SU-DHL-6 (cell line): Measurements from ENCODE around the gene CHMP5.

Experiments
- CTCF ChIP-seq: fragments of 200-600 bp; sonication (generic); IDR thresholded peaks from one replicate; pipeline ENCODE4 v1.5.1; 2017; ENCODE audit warnings: antibody characterized with exemption, mild to moderate bottlenecking, low read length, moderate library complexity; ENCODE audit not compliant: insufficient read depth, poor library complexity, severe bottlenecking
- EZH2phosphoT487 ChIP-seq: fragments of 200-600 bp; sonication (generic), shearing (Covaris generic); conservative IDR thresholded peaks from 2 replicates; pipeline ENCODE4 v1.6.1; 2018; ENCODE audit warnings: mild to moderate bottlenecking, antibody characterized with exemption, low read length, moderate library complexity, mixed read lengths

DNA sequence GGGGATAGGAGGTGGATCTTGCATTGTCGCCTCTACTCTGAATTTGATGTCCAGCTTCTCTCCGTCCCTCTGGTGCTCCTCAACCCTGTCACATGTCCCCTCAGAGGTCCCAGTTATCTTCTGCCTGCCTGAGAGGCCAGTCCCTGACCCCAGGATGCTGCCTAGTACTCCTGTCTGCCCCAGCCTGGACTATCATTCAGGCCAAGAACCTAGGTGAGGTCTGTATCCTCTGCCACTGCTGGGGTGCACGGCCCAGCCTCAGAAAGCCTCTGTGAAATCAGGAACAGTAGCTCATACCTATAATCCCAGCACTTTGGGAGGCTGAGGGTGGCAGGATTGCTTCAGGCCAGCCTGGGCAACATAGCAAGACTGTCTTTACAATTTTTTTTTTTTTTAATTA lies 16.2 kb upstream of the CHMP5 start:
- no peak for TF ChIP-seq CTCF
- TF ChIP-seq EZH2phosphoT487 = no peak
